OCI-M2 (cell line): ENCODE data around the gene RDX.
"Not testable (repeated sequence)": the region's sequence is repeated elsewhere in the genome, so short reads cannot be mapped to it uniquely, and the experiment has no call there.

Experiments used
- DNase-seq: peaks from one replicate; lab custom pipeline; 2025; ENCODE audit not compliant: unreplicated experiment; lab: John Stamatoyannopoulos, UW

Gene RDX

DNA sequence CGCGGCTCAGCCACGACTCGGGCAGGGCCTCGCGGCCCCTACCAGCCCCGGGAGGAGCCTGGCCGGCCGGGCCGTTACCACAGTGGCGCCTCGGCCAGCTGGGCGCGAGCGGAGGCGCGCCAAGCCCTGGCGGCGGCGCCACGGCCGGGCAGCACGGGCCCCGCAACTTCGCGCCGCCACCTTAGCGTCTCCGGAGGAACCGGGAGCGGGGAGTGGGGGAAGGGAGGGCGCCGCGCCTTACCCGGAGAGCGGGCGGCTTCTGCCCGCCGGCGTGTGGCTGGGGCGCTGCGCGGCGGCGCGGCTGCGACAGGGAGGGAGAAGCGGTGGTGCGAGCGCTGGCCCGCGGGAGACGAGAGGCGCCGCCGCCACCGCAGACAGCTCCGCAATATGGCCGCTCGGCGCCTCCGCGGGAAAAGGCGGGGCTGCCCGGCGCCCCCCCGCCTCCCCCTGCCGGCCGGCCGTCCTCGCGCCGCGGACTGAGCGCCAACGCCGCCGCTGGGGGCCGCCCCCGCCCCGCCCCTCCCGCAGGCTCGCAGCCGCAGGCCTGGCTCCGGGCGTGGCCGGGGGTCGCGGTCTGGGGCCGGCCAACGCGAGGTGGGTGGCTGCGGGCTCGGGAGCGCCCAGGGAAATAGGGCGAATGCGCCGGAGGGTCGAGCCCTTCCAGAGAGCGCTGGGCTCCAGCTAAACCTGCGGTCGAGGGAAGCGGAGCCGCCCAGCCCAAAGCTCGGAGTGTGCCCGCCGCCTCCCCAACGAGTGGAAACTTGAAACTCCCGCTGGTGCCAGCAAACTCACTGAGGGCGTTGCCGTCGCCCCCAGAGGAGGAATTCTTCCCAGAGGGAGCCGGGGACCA, at the start of gene RDX:
Gene RDX, minus strand, starts transcription at position 389 of the 850 bp plus-strand sequence. CDS start 16,922 bp downstream, outside the sequence.
- DNase-seq = peak; percentile 44

DNA sequence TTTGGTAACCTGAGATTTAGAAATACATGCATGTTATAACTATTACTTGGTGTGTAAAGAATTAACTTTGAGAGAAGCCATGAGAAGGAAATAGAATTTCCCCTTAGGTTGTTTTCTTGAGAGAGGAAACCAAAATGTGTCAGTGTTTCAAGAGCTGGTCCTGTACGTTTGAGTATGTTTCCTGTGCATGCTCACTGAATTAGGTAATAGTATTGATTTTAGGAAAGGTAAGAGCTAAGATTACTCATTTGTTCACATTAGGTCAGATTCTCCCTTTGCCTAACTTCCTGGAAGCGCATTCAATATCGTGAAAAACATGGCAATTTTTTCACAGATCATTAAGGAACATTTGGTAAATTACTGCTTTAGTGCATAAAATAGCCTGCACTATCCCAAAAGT, 49.3 kb upstream of the RDX start:
- no peak for DNase-seq

DNA sequence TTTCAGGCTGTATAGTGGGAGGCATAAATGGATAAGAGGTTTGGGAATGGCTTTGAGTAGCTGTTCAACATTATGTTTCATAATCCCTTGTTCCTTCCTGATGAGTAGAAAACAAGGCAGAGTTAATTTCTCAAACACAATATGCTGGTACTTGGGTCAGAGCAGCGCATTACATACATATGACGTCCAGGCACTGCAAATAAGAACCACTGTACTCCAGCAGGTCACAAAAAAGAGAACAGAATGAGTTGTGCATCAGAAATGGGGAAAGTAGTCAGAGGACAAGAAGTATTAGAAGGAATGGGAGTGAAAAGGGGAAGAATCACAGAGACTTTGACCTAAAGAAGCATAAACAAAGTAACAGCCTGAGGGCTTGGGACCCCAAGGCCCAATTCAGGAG, 44.0 kb upstream of the RDX start:
- no peak for DNase-seq

DNA sequence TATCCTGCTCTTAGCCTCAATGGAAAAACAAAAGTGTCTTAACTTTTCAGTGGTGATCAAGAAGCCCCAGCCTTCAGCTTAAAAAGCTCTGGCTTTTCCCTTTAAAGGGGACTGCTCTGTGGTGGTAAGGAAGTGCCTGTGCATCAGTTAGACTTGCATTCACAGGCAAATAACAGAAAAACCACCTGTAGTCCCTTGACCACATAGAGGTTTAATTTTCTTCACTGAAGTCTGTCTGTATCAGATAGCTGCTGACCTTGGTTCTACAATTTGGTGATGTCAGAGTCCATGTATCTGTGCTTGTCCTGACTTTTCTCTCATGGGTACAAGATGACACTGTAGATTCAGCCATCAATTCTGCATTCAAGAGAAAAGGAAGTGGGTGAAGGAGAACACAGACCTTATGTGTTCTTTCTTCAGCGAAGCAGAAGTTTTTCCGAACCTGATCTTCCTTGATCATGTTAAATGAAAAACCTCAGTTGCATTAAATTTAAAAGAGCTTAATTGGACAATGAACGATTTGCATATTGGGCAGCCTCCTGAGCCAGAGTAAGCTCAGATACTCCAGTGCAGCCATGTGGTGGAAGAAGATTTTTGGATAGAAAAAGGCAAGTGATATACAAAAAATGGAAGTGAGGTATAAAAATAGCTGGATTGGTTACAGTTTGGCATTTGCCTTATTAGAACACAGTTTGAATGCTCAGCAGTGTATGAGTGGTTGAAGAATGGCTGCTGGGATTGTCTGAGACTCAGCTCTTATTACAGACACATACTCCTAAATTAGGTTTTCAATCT, 43.2 kb upstream of the RDX start:
- no peak for DNase-seq

DNA sequence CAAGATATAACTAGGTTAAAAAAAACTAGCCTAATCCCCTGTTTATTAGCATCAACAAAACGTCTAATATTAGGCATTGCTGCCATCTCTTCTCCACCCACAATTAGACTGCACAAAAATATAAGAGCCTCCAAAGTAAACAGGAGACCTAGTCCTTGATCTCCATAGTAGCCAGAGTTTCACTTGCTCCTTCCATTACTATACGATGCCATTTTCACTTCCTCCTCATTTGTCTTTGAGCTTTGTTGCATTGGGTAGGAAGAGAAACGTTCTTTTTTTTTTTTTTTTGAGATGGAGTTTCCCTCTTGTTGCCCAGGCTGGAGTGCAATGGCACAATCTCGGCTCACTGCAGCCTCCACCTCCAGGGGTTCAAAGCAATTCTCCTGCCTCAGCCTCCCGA, 42.3 kb upstream of the RDX start:
- no peak for DNase-seq

DNA sequence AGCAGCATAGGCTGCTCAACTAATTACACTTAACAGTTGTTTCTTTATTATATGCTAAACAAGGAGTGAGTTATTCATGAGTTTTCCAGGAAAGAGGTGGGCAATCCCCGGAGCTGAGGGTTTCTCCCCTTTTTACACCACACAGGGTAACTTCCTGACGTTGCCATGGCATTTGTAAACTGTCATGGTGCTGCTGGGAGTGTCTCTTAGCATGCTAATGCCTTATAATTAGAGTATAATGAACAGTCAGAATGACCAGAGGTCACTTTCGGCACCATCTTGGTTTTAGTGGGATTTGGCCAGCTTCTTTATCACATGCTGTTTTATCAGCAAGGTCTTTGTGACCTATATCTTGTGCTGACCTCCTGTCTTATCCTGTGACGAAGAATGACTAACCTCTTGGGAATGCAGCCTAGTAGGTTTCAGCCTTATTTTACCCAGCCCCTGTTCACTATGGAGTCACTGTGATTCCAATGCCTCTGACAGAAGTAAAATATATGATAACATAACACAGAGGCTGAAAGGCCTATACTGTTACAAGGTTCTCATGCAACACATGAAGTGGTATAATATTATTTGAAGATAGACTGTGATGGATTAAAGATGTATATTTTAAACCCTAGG, 41.3 kb upstream of the RDX start:
- DNase-seq = no peak

DNA sequence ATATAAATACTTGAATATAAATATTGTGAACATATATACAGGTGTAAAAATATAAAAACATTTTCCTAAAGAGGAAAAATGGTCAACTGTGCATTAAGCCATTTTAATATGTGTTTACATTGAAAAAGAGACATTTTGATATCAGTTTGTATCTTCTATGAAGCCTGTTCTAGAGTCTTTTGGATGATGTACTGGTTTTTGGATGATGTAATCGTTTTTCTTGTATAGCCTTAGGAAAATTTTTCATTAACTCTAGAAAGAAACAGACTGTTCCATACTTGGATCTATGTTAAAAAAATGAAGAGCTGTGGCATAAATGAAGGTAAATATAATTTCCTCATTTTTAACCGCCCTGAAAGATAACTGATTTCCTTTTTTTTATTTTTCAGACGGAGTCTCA, 39.6 kb upstream of the RDX start:
- no peak for DNase-seq

DNA sequence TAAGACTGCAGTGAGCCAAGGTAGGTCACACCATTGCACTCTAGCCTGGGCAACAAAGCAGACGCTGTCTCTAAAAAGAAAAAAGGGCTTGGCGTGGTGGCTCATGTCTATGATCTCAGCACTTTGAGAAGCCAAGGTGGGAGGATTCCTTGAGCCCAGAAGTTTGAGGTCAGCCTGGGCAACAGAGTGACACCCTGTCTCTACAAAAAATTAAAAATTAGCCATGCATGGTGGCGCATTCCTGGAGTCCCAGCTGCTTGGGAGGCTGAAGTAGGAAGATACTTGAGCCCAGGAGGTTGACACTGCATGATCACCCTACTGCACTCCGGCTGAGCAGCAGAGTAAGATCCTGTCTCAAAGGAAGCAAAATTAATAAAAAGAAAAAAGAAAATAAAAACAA, 38.9 kb upstream of the RDX start:
- DNase-seq = no peak

DNA sequence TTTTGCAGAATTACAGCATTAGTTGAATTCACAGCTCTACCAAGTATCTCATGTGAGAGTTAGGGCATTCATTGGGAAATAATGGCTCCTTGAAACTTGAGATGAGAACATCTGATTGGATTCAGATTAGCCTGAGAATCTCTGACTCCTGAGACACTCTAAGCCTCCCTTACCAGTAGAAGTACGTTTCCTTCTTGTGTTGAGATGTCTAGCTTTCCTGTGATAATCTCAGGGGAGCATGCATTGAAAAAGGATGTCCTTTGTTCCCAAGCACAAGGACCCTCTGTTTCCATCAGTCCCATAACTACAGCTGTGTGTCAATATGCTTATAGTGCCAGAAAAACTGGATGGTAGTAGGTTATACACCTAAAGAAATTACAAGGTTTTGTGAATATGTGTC, 35.2 kb upstream of the RDX start:
- DNase-seq = no peak

DNA sequence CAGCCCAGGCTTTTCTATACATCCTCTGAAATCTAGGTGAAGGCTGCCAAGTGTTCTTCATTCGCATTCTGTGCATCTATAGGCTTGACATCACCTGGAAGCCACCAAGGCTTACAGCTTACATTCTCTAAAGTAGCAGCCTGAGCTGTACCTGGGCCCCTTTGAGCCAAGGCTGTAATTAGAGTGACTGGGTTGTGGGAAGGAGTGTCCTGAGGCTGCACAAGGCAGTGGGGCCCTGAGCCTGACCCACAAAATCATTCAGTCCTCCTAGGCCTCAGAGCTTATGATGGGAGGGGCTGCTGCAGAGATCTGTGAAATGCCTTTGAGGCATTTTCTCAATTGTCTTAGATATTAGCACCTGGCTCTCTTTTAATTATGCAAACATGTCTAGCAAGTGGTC, 33.0 kb upstream of the RDX start:
- DNase-seq = no peak

DNA sequence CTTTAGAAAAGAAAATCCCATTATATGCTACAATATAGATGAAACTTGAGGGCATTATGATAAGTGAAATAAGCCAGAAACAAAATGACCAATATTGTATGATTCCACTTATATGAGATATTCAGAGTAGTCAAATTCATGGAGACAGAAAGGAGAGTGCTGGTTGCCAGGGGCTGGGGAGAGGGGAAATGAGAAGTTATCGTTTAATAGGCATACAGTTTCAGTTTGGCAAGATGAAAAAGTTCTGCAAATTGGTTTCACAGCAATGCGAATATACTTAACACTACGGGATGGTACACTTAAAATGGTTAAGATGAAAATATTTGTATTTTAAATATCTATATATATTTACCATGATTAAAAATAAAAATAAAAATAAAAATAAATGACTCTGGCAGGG, 31.1 kb upstream of the RDX start:
- DNase-seq = no peak

DNA sequence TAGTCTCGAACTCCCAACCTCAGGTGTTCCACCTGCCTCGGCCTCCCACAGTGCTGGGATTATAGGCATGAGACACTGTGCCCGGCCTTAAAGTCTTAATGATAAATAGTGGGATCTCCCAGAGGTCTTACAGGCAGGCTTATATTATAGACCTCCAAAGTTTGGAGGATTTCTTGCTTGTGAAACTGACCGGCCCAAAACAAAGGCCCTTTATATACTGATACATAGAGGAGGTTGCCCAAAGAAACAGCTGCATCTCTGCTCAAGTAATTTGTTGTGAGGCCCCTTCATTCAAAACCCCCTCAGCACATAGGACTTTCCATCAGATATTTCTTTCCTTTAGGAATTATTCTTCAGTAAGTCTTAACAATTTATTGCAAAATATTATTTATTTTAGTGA, 27.4 kb upstream of the RDX start:
- no peak for DNase-seq

DNA sequence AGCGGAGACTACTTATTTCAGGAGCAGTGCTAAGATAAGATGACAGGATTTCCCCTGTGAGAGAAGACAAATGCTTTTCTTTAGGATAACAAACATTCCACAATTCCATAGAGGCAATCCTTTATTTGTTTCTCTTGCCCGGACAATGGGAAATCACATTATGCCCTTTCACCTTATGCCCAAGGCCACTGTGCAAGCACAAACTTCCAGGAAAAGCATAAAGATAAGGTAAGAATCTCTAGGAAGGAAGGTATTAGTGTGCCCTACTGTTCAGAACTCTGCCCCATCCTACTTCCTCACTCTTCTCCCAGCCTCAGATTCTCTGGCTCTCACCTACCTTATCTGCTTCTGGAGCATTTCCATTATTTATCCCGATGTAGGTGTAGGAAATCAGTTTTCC, 23.1 kb upstream of the RDX start:
- DNase-seq = no peak

DNA sequence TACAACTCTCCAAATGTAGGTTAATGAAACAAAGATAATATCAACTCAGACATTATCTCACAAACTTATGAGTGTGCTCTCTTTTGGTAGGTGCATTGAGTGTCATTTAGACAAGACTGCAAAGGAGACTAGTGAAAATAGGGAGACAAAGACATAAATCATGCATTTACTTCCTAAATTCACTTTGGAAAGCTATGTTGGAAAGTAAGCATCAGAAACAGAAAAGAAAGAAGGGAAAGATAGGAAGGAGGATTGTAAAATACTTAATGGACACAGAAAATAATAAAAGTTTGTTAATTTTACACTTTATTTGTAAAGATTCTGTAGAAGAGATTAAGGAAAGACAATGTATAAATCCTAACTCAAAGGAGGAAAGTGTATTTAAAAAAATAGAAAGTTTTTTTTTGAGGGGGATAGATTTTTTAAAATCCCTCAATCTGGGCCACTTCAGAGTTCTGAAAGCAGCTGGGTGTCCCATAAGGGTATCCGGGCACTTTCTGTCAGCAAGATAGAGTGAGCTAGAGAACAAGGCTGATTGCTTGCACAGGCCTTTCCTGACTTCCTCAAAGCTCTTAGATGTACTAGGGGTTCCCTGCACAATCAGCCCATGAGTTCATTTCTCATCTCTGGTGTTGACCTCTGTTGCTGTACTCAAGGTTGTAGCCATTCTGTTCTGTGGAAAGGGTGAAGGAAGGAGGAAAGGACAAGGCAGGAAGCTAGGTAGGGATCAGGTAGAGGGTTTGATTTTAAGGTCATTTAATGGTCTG, 22.4 kb upstream of the RDX start:
- no peak for DNase-seq

DNA sequence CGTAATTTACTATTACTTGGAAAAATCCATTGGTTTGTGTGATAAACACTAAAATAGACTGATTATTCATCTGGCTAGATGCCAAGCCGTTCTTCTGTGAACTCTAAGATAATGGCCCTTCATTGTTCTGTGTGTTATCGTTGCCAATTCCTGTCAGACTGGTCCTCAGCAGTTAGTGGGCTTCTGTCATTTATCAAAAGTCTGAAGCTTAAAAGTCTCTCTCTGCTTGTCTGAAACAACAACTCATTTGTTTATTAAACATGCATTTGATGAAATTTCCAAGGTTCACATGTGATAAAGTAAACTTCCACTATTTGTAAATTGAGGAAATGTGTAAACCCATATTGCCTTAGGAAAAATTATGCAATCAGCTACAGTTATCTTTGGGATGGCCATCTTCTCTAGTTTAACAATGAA, 21.1 kb upstream of the RDX start:
- peak; percentile 37 for DNase-seq

DNA sequence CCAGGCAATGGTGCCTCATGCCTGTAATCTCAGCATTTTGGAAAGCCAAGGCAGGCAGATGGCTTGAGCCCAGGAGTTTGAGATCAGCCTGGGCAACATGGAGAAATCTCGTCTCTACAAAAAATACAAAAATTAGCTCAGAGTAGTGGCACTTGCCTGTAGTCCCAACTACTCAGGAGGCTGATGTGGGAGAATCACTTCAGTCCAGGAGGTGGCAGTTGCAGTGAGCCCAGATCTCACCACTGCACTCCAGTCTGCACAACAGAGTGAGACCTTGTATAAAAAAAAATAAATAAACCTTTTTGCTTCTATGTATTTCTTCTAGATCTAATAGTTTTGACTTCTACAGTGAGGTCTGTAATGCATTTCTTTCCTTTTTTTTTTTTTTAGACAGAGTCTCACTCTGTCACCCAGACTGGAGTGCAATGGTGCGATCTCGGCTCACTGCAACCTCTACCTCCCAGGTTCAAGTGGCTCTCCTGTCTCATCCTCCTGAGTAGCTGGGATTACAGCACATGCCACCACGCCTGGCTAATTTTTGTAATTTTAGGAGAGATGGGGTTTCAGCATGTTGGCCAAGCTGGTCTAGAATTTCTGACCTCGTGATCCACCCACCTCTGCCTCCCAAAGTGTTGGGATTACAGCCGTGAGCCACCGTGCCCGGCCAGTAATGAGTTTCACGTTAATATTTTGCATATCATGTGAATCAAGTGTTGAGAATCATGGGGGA, 18.1 kb upstream of the RDX start:
- DNase-seq = no peak

DNA sequence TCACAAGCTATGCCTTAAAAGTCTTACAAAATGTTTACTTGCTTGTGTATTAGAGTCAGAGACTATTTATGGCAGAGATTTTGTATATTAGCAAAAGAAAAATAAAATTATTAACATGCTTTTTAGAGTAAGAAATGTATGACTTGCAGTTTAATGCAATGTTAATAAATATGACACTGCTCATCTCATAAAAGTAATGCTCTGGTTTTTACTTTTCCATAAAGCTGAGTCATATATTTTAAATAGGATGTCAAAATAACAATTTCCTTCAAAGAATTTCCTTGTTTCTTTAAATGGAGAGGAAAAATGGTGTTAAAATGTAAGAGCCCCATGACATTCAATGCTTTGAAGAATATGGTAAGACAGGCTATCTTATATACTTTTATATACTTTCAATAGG, 16.3 kb upstream of the RDX start:
- DNase-seq = no peak

DNA sequence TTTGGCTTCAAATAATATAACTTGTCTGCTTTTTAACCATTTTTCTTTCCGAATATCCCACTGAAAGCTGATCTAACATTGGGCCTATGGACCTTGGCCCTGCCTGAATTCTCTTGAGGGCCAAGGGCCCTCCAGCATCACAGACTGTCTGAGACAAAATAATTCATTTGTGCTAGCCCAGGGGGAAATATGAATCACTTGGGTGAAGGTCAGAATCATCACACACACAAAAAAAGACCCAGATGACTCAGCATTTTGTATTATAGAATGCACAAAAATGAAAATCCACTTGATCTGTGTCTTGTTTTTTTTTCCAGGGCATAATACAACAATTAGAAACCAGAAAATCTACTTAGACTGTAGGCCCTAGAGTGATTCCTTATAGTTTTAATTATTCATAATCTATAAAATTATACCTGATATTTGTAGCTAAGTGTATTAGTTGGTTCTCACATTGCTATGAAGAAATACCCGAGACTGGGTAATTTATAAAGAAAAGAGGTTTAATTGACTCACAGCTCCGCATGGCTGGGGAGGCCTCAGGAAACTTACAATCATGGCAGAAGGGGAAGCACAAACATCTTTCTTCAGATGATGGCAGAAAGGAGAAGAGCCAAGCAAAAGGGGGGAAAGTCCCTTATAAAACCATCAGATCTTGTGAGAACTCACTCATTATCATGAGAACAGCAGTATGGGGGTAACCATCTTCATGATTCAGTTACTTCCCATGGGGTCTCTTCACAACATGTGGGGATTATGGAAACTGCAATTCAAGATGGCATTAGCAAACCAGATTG, 15.6 kb upstream of the RDX start:
- no peak for DNase-seq

DNA sequence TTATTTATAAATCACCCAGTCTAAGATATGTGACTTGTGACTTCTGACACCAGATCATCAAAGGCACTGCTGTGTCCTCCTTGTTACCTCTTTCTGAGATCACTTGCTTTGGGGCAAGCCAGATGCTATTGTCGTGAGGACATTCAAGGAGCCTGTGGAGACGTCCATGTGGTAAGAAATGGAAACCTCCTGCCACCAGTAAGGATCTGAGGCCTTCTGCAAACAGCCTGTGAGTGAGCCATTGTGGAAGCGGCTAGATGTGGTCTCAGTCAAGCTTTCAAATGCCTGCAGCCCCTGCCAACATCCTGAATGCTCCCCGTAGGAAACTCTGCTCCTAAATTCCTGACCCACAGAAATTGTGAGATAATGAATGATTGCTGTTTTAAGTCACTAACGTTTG, 11.7 kb upstream of the RDX start:
- no peak for DNase-seq

DNA sequence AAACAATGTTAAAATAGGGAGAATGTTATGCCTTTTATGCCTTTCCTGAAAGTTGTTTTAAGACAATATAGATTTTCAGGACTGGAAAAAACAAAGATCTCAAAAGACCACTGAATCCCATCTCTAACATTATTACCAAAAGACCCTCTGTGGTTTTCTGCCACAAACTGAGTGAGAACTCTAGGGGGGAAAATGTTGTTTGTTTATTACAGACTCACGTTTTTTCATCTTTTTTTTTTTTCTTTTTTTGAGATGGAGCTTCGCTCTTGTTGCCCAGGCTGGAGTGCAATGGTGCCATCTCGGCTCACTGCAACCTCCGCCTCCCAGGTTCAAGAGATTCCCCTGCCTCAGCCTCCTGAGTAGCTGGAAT, 9.6 kb upstream of the RDX start:
- DNase-seq = not testable (repeated sequence)
